Stimulated activated CD8-positive, alpha-beta memory T cell treated with anti-CD3 and anti-CD28 coated beads, Interleukin-15, amount 100 ng/mL, for 48 hours (primary cell): ENCODE results near the gene SLC25A34.

ENCODE experiments used
- DNase-seq, 2 donors: peaks; one replicate each; pipeline ENCODE4 v3.0.0-alpha.2; 2020; ENCODE audit warnings: low read depth in 2 of 2

SLC25A34 gene

DNA sequence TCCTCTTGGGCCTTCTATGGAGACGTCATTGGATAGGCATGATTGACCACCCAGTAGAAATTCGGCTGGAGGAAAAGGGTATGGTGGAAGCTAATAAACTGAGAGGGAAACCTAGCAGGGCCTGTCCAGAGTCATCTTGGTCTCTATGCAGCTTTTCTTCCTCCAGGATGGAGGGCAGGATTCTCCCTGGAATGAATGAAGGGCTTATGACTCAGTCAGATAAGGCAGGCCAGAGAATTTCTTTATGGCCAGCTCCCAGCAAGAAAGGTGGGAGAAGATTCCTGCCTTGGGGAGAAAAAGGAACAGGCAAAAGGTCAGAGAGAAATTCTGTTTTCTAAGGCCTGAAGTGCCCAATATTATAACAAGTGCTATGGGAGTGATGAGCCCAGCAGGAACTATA, 39.6 kb downstream of the SLC25A34 start:
- DNase-seq = no peak

DNA sequence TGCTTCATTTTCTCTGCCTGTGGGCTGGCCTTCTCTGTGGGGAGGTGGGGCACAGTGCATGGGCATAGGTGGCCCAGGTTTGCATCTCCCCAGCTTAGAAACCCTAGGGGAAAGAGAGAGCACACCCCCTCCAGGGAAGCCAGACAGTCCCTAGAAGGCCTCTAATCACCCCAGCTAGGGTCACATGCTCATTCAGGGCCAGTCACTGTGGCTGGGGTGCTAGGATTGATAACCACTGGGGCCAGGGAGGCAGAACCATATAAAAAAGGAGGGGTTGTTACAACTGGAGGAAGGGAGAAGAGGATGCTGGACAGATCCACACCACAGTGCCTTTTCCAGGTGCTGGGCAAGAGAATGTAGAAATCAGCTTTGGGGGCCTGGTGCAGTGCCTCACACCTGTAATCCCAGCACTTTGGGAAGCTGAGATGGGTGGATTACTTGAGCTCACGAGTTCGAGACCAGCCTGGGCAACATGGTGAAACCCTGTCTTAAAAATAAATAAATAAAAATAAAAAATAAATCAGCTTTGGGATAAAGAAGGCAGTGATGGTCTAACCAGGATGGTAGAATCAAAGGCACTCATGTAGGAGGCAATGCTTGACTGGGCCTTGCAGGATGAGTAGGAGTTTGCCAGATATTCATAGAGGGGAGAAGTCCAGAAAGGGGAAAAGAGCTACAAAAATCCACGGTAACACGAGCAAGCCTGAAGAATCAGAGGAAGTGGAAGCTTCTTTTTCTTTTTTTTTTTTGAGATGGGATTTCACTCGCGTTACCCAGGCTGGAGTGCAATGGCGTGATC, 42.0 kb downstream of the SLC25A34 start:
- DNase-seq = no peak

DNA sequence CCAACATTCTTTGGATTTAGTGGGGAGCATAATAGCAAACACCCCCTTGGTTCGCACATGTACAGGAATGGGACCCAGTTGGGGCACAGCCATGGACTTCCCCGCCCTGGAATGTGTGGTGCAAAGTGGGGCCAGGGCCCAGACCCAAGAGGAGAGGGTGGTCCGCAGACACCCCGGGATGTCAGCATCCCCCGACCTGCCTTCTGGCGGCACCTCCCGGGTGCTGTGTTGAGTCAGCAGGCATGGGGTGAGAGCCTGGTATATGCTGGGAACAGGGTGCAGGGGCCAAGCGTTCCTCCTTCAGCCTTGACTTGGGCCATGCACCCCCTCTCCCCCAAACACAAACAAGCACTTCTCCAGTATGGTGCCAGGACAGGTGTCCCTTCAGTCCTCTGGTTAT, 49.6 kb downstream of the SLC25A34 start:
- DNase-seq = no peak

DNA sequence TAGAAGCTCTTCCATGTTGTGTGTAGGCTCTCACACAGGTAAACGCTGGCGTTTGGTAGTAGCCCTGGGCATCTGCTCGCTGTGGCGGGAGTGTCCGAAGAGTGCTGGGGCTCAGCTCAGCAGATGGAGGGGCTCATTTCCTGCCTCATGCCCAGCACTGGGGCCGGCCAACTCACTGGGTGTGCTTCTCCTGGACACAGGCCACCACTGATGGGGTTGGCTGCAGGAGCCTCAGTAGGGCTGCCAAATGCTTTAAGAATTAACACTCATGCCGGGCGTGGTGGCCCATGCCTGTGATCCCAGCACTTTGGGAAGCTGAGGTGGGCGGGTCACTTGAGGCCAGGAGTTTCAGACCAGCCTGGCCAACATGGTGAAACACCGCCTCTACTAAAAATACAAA, 50.5 kb downstream of the SLC25A34 start:
- DNase-seq = no peak

DNA sequence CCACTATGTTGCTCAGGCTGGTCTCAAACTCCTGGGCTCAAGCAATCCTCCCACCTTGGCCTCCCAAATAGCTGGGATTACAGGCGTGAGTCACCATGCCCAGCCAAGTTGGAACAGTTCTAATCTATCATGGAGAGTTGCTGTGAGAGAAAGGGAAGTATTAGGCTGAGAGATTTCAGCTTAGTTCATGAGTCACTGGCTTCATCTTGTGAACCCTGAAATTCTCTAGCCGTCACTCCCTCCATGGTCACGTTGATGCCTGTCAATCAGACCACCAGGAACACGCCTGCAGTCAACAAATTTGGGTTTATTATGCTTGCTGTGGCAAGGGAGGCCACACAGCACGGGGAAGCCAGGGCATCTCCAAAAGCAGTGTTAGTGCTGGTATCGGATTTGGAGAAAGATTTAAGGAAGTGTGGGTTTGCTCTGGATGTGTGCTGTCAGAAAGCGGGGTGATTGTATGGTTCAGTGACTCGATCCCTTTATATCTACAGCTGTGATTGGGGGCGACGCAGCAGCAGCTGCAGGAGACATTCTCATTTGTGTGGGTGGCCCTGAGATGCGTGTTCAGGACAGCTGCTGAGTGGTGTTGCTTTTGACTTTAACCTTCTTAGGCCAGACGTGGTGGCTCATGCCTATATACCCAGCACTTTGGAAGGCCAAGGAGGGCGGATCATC, 52.7 kb downstream of the SLC25A34 start:
- DNase-seq = no peak
